Immature natural killer cell (primary cell): Measurements from ENCODE around the gene RYR3. TPM values are rescaled to one million over a fixed set of nuclear protein-coding genes. Genes with fewer than 3 reads are reported as not detected.

Experiments used
- DNase-seq, 3 donors: peaks; one replicate each; pipeline ENCODE4 v3.0.0; 2022; ENCODE audit warnings: mixed read lengths in 1 of 3
- H3K27ac Mint-ChIP-seq, 6 donors: one replicate each; pipeline ENCODE4 v1.8.0; 2020; ENCODE audit warnings: mixed read lengths in 6 of 6, mild to moderate bottlenecking in 5 of 6, inconsistent platforms in 4 of 6, moderate library complexity in 3 of 6
- H3K27me3 Mint-ChIP-seq, 3 donors: one replicate each; pipeline ENCODE4 v1.8.0; 2020 to 2021; ENCODE audit warnings: low read depth in 3 of 3, mild to moderate bottlenecking in 3 of 3, mixed read lengths in 3 of 3, moderate library complexity in 3 of 3, inconsistent platforms in 1 of 3
- H3K36me3 Mint-ChIP-seq, 3 donors: one replicate each; pipeline ENCODE4 v1.8.0; 2020; ENCODE audit warnings: mixed read lengths in 3 of 3, inconsistent platforms in 2 of 3, mild to moderate bottlenecking in 2 of 3
- H3K4me1 Mint-ChIP-seq, 2 donors: one replicate each; pipeline ENCODE4 v1.8.0; 2020; ENCODE audit warnings: inconsistent platforms in 2 of 2, mild to moderate bottlenecking in 2 of 2, mixed read lengths in 2 of 2, moderate library complexity in 1 of 2
- H3K4me3 Mint-ChIP-seq, 5 donors: one replicate each; pipeline ENCODE4 v1.8.0; 2020; ENCODE audit warnings: mild to moderate bottlenecking in 5 of 5, mixed read lengths in 5 of 5, inconsistent platforms in 3 of 5, moderate library complexity in 3 of 5
- H3K9me3 Mint-ChIP-seq, 6 donors: one replicate each; pipeline ENCODE4 v1.8.0; 2020; ENCODE audit warnings: mild to moderate bottlenecking in 6 of 6, mixed read lengths in 6 of 6, inconsistent platforms in 4 of 6, moderate library complexity in 3 of 6
- polyA plus RNA-seq, 3 donors: library from polyadenylated mRNA; unstranded; fragments of 300-500 nt; fragmentation: Illumina TruSeq; gene quantifications; one replicate each; pipeline ENCODE4 v1.2.3, GENCODE V29; 2021

Gene RYR3
- polyA plus RNA-seq, 3 donors from 2014 or later, result 0.11 to 0.14 TPM; not detected in 1

- no peak overlapping the region for H3K27ac Mint-ChIP-seq
- H3K27me3 Mint-ChIP-seq, result peaks cover 0 to 7% (median 4%) of the 10 kb centered on the region in 3 donors
- no peaks in the 10 kb centered on the region for H3K36me3 Mint-ChIP-seq
- H3K4me3 Mint-ChIP-seq, result no peak overlapping the region
- DNase-seq, result no peak
- H3K9me3 Mint-ChIP-seq, result peaks cover 0 to 3% (median 0%) of the 10 kb centered on the region in 6 donors
- H3K4me1 Mint-ChIP-seq, result no peaks in the 10 kb centered on the region
Observed at GRCh38 chr15:33298631-33299030, 12.1 kb upstream of the RYR3 start.

GRCh38 chr15:33304924-33305323 lies 5.8 kb upstream of the RYR3 start:
- no peak for DNase-seq
- no peak overlapping the region for H3K4me3 Mint-ChIP-seq
- H3K9me3 Mint-ChIP-seq, result peaks cover 0 to 4% (median 2%) of the 10 kb centered on the region in 6 donors
- H3K27me3 Mint-ChIP-seq, result peaks cover 11 to 15% (median 14%) of the 10 kb centered on the region in 3 donors
- H3K4me1 Mint-ChIP-seq, result no peaks in the 10 kb centered on the region
- H3K36me3 Mint-ChIP-seq, result no peaks in the 10 kb centered on the region
- no peak overlapping the region for H3K27ac Mint-ChIP-seq

- peaks cover 10 to 20% (median 15%) of the 10 kb centered on the region in 3 donors for H3K27me3 Mint-ChIP-seq
- no peak for DNase-seq
- no peak overlapping the region for H3K4me3 Mint-ChIP-seq
- H3K27ac Mint-ChIP-seq, result no peak overlapping the region
- H3K4me1 Mint-ChIP-seq, result no peaks in the 10 kb centered on the region
- no peaks in the 10 kb centered on the region for H3K36me3 Mint-ChIP-seq
- peaks cover 0 to 4% (median 0%) of the 10 kb centered on the region in 6 donors for H3K9me3 Mint-ChIP-seq
Observed at GRCh38 chr15:33309602-33310276, 1.0 kb upstream of the RYR3 start.

GRCh38 chr15:33311312-33311971 lies 675 bp downstream of the RYR3 start:
- no peaks in the 10 kb centered on the region for H3K4me1 Mint-ChIP-seq
- DNase-seq, result no peak
- H3K36me3 Mint-ChIP-seq, result no peaks in the 10 kb centered on the region
- H3K27me3 Mint-ChIP-seq, result peaks cover 5 to 18% (median 13%) of the 10 kb centered on the region in 3 donors
- H3K4me3 Mint-ChIP-seq, result no peak overlapping the region
- H3K27ac Mint-ChIP-seq, result no peak overlapping the region
- H3K9me3 Mint-ChIP-seq, result peaks cover 0 to 4% (median 0%) of the 10 kb centered on the region in 6 donors

- H3K9me3 Mint-ChIP-seq, result peaks cover 0 to 4% (median 0%) of the 10 kb centered on the region in 6 donors
- no peak overlapping the region for H3K4me3 Mint-ChIP-seq
- no peak for DNase-seq
- H3K27me3 Mint-ChIP-seq, result peaks cover 5 to 16% (median 16%) of the 10 kb centered on the region in 3 donors
- no peaks in the 10 kb centered on the region for H3K4me1 Mint-ChIP-seq
- H3K27ac Mint-ChIP-seq, result no peak overlapping the region
- no peaks in the 10 kb centered on the region for H3K36me3 Mint-ChIP-seq
Observed at GRCh38 chr15:33313491-33313890, 2.7 kb downstream of the RYR3 start.

- Mint-ChIP-seq H3K4me3 (no peak overlapping the region), H3K4me1 (no peaks in the 10 kb centered on the region), H3K27ac (no peak overlapping the region), H3K27me3 (peaks cover 7 to 16% (median 14%) of the 10 kb centered on the region in 3 donors), H3K9me3 (peaks cover 0 to 4% (median 0%) of the 10 kb centered on the region in 6 donors), H3K36me3 (no peaks in the 10 kb centered on the region)
- DNase-seq, result no peak
Observed at GRCh38 chr15:33314069-33314468, 3.3 kb downstream of the RYR3 start.

GRCh38 chr15:33315044-33315443 lies 4.3 kb downstream of the RYR3 start:
- Mint-ChIP-seq H3K4me3 (no peak overlapping the region), H3K4me1 (no peaks in the 10 kb centered on the region), H3K27ac (no peak overlapping the region), H3K27me3 (peaks cover 5 to 9% (median 8%) of the 10 kb centered on the region in 3 donors), H3K36me3 (no peaks in the 10 kb centered on the region), H3K9me3 (no peaks in the 10 kb centered on the region)
- no peak for DNase-seq

- H3K4me3 Mint-ChIP-seq, result no peak overlapping the region
- no peaks in the 10 kb centered on the region for H3K36me3 Mint-ChIP-seq
Observed at GRCh38 chr15:33317896-33318295, 7.1 kb downstream of the RYR3 start.

GRCh38 chr15:33320017-33320416 lies 9.2 kb downstream of the RYR3 start:
- Mint-ChIP-seq H3K36me3 (no peaks in the 10 kb centered on the region), H3K4me3 (no peak overlapping the region), H3K27me3 (peaks cover 2 to 4% (median 3%) of the 10 kb centered on the region in 3 donors), H3K27ac (no peak overlapping the region), H3K4me1 (peaks cover 5 to 6% of the 10 kb centered on the region in 2 donors), H3K9me3 (no peaks in the 10 kb centered on the region)
- DNase-seq, result no peak

More at GRCh38 chr15:33317896-33318295, 7.1 kb downstream of the RYR3 start:
- H3K27me3 Mint-ChIP-seq, result peaks cover 0 to 3% (median 2%) of the 10 kb centered on the region in 3 donors
- DNase-seq, result no peak
- no peaks in the 10 kb centered on the region for H3K4me1 Mint-ChIP-seq
- H3K27ac Mint-ChIP-seq, result no peak overlapping the region
- H3K9me3 Mint-ChIP-seq, result no peaks in the 10 kb centered on the region

GRCh38 chr15:33322091-33322490 lies 11.3 kb downstream of the RYR3 start:
- no peaks in the 10 kb centered on the region for H3K9me3 Mint-ChIP-seq
- H3K4me1 Mint-ChIP-seq, result peaks cover 5 to 6% of the 10 kb centered on the region in 2 donors
- H3K27ac Mint-ChIP-seq, result no peak overlapping the region
- DNase-seq, result no peak
- H3K36me3 Mint-ChIP-seq, result no peaks in the 10 kb centered on the region
- H3K27me3 Mint-ChIP-seq, result peaks cover 2 to 8% (median 4%) of the 10 kb centered on the region in 3 donors
- H3K4me3 Mint-ChIP-seq, result no peak overlapping the region

- Mint-ChIP-seq H3K27me3 (peaks cover 2 to 4% (median 4%) of the 10 kb centered on the region in 3 donors), H3K4me1 (peaks cover 5 to 6% of the 10 kb centered on the region in 2 donors), H3K36me3 (no peaks in the 10 kb centered on the region), H3K9me3 (no peaks in the 10 kb centered on the region), H3K4me3 (no peak overlapping the region), H3K27ac (no peak overlapping the region)
- DNase-seq, result no peak
Observed at GRCh38 chr15:33324609-33325008, 13.8 kb downstream of the RYR3 start.

- no peaks in the 10 kb centered on the region for H3K36me3 Mint-ChIP-seq
- H3K4me3 Mint-ChIP-seq, result no peak overlapping the region
- H3K27me3 Mint-ChIP-seq, result peaks cover 2 to 4% (median 4%) of the 10 kb centered on the region in 3 donors
- H3K4me1 Mint-ChIP-seq, result peaks cover 5 to 6% of the 10 kb centered on the region in 2 donors
- DNase-seq, result no peak
- H3K27ac Mint-ChIP-seq, result no peak overlapping the region
- peaks cover 0 to 5% (median 0%) of the 10 kb centered on the region in 6 donors for H3K9me3 Mint-ChIP-seq
Observed at GRCh38 chr15:33326908-33327307, 16.1 kb downstream of the RYR3 start.

GRCh38 chr15:33328106-33328505 lies 17.3 kb downstream of the RYR3 start:
- Mint-ChIP-seq H3K9me3 (peaks cover 0 to 5% (median 0%) of the 10 kb centered on the region in 6 donors), H3K4me1 (peaks cover 5 to 6% of the 10 kb centered on the region in 2 donors), H3K4me3 (no peak overlapping the region), H3K27ac (no peak overlapping the region), H3K36me3 (no peaks in the 10 kb centered on the region), H3K27me3 (peaks cover 1 to 9% (median 4%) of the 10 kb centered on the region in 3 donors)
- no peak for DNase-seq

- Mint-ChIP-seq H3K27ac (no peak overlapping the region), H3K27me3 (peaks cover 0 to 8% (median 4%) of the 10 kb centered on the region in 3 donors), H3K9me3 (peaks cover 0 to 5% (median 0%) of the 10 kb centered on the region in 6 donors), H3K36me3 (no peaks in the 10 kb centered on the region), H3K4me3 (no peak overlapping the region), H3K4me1 (no peaks in the 10 kb centered on the region)
- no peak for DNase-seq
Observed at GRCh38 chr15:33329457-33329856, 18.7 kb downstream of the RYR3 start.
